Left ventricle myocardium inferior (tissue), 1 donor: ENCODE measurements around the gene HERC3. TPM values are rescaled to one million over a fixed set of nuclear protein-coding genes. Genes with fewer than 3 reads are reported as not detected.
A peak's percentile ranks its signal among the peaks of the same experiment; 100 is the strongest.

Experiments
- DNase-seq: peaks from one replicate; pipeline ENCODE4 v3.0.0-alpha.2; 2020
- H3K27ac ChIP-seq: fragments of 200-600 bp; replicated peaks from 2 replicates; pipeline ENCODE4 v1.8.0; 2021
- H3K27me3 ChIP-seq: fragments of 200-600 bp; 2 replicates; pipeline ENCODE4 v1.8.0; 2021; ENCODE audit warnings: low read depth
- H3K36me3 ChIP-seq: fragments of 200-600 bp; 2 replicates; pipeline ENCODE4 v1.8.0; 2021
- H3K4me1 ChIP-seq: fragments of 200-600 bp; 2 replicates; pipeline ENCODE4 v1.8.0; 2021
- H3K4me3 ChIP-seq: fragments of 200-600 bp; 2 replicates; pipeline ENCODE4 v1.8.0; 2021; ENCODE audit warnings: mild to moderate bottlenecking, moderate library complexity
- H3K9me3 ChIP-seq: fragments of 200-600 bp; replicated peaks from 2 replicates; pipeline ENCODE4 v1.8.0; 2021
- CTCF ChIP-seq: fragments of 200-600 bp; IDR thresholded peaks from 2 replicates; pipeline ENCODE4 v1.8.0; 2021; ENCODE audit warnings: antibody characterized with exemption, mild to moderate bottlenecking, borderline replicate concordance
- intact Hi-C: fragments of 100-400 bp; cut with micrococcal nuclease; formaldehyde crosslinking; loops from one replicate; pipeline ENCODE4 v1.11.0; 2022
- long read RNA-seq: library from polyadenylated mRNA; unstranded; transcript quantifications from one replicate; pipeline ENCODE4 v2.0.0, GENCODE V29; 2021
- total RNA-seq: library from RNA; stranded (reverse); fragmentation: NEBNext Ultra II Directional; extraction: Animal tissue kit (Norgen Biotek cat#: 25700); gene quantifications from one replicate; pipeline ENCODE4 v1.2.1, GENCODE V29; 2021
- donor health status: DM: no; HTN: yes; CAD: no; lungs with severe emphysema.

The HERC3 gene
- total RNA-seq: 56.8 TPM
- long read RNA-seq, full-length matches to known transcripts: 11 of 26 reads
- long read RNA-seq, partial matches to known transcripts: 6 of 26 reads
- long read RNA-seq, other reads (novel, unspliced or antisense): 9 of 26 reads

DNA sequence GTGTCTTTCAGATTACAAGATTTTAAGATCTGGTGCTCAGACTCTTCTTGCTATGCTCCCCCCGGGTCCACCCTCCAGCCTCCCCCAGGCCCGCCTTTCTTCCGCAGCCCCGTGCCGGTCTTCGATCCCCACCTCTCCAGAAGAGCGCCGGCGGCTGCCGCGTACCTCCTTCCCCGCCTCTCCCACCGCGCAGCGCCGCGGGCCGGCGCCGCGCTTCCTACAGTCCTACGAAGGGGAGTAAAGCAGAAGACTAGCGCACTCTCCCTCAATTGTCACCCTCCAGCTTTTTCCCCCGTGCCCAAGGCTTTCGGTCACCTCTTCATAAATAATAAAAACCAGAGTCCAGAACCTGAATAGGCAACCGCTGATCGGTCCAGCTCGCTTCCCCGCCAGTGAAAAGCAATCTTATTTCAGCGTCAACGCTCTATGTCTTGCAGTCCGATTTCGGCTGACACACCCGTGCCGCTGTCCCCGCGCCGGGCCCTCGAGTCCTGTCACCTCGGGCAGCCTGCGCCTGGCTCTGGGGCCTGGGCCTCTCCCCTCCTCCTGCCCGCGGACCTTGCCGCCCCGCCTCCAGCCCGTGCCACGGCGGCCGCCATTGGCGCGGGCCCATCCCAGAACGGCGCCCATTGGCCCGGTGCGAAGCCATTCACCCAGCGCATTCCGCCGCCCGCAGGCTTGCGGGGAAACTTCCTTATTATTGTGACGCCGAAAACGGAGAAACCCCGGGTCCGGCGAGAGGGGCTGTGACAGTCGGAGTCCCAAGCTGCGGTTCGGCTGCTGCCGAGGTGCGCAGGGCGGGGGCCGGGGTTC lies at the start of gene HERC3:
Gene HERC3 (plus strand): TSS at position 694 of the 813 bp plus-strand sequence. CDS start 13,344 bp downstream, outside the sequence.
- intact Hi-C loops: no loop called here
- peaks cover 80% of the 10 kb centered on the region for H3K4me1 ChIP-seq
- TF ChIP-seq CTCF: peak; percentile 37

DNA sequence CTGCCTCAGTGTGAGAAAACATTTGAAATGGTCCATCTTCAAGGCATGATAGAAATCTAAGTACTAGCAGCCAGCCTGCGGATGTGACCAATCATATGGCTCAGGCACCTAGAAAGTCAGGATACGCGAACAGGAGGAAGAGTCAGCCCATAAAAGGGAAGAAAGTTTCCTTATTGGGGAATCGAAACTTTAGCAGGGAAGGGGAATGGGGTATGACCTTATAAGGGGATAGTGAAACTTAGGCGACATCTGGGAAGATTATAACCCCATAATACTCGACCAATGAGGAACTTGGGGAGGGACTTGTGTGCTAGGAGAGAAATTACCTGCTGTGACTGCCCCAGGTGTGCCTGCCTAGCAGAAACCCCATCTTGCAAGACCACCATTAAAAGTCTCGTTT lies 42.5 kb upstream of the HERC3 start:
- no peaks in the 10 kb centered on the region for H3K9me3 ChIP-seq
- no peak overlapping the region for H3K27ac ChIP-seq
- TF ChIP-seq CTCF: no peak
- no peak for DNase-seq
- no peak overlapping the region for H3K4me3 ChIP-seq
- no peaks in the 10 kb centered on the region for H3K4me1 ChIP-seq
- intact Hi-C loops: no loop called here
- no peaks in the 10 kb centered on the region for H3K36me3 ChIP-seq
- H3K27me3 ChIP-seq: no peaks in the 10 kb centered on the region

More for the DNA sequence above, at the start of gene HERC3:
- Histone ChIP-seq H3K27ac (peak within 1 kb of the TSS; percentile 98), H3K27me3 (no peaks in the 10 kb centered on the region), H3K9me3 (no peaks in the 10 kb centered on the region), H3K36me3 (peaks cover 16% of the 10 kb centered on the region), H3K4me3 (peak within 1 kb of the TSS; percentile 98)
- DNase-seq: peak; percentile 94

- Histone ChIP-seq H3K9me3 (no peaks in the 10 kb centered on the region), H3K36me3 (no peaks in the 10 kb centered on the region), H3K27ac (no peak overlapping the region), H3K27me3 (no peaks in the 10 kb centered on the region), H3K4me1 (peaks cover 6% of the 10 kb centered on the region), H3K4me3 (no peak overlapping the region)
- intact Hi-C loops: no loop called here
- TF ChIP-seq CTCF: no peak
- DNase-seq: no peak
Measured at GRCh38 chr4:88567591-88567990, 24.7 kb upstream of the HERC3 start.

DNA sequence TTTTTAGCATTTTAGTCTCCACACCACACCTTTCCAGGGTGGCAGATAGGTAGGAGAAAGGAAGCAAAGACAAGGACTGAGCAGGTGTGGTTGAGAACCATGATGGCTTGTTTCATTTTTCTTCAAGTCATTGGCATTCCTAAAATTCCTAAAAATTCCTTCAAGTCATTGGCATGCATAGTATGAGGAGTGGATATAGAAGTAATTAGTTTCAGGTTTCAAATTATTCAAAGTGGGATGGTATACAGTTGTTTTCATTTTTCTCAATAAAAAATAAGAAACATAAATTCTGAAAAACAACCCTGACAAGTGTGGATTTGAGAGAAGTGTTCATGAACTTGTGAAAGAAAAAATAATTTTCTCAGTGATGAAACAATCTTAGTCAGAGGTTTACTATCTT lies 22.3 kb upstream of the HERC3 start:
- TF ChIP-seq CTCF: no peak
- Histone ChIP-seq H3K9me3 (no peaks in the 10 kb centered on the region), H3K27me3 (no peaks in the 10 kb centered on the region), H3K4me1 (peaks cover 20% of the 10 kb centered on the region), H3K27ac (no peak overlapping the region), H3K36me3 (no peaks in the 10 kb centered on the region), H3K4me3 (no peak overlapping the region)
- intact Hi-C loops: no loop called here
- no peak for DNase-seq

- no peaks in the 10 kb centered on the region for H3K36me3 ChIP-seq
- H3K27me3 ChIP-seq: no peaks in the 10 kb centered on the region
- DNase-seq: no peak
- peaks cover 21% of the 10 kb centered on the region for H3K4me1 ChIP-seq
- no peak for TF ChIP-seq CTCF
- H3K27ac ChIP-seq: no peak overlapping the region
- intact Hi-C loops: no loop called here
- no peak overlapping the region for H3K4me3 ChIP-seq
- no peaks in the 10 kb centered on the region for H3K9me3 ChIP-seq
Measured at GRCh38 chr4:88573276-88573980, 18.9 kb upstream of the HERC3 start.
